HepG2 (cell line): ENCODE data around the gene PDZD2.

Experiments used
- CCAR2 ChIP-seq: fragments of 200-400 bp; formaldehyde crosslinking; optimal IDR thresholded peaks from 2 replicates; pipeline ENCODE3; 2018; ENCODE audit warnings: low read depth, mild to moderate bottlenecking, low read length, moderate library complexity
- CHD4 ChIP-seq: fragments of 200-600 bp; sonication (generic); IDR thresholded peaks from 2 replicates; pipeline ENCODE4 v1.7.0; 2017; ENCODE audit warnings: mild to moderate bottlenecking, low read length, borderline replicate concordance
- CREB1 ChIP-seq, 2 experiments: fragments of 450-650 bp in 1 of 2; IDR thresholded peaks; 2 replicates each; pipeline ENCODE4 v1.6.1; 2016 to 2017; ENCODE audit warnings: control low read depth in 1 of 2, mild to moderate bottlenecking in 1 of 2, missing compliant biosample characterization in 1 of 2, missing genetic modification characterization in 1 of 2
- CREM ChIP-seq, 2 experiments: sonication (generic) in 1 of 2; formaldehyde crosslinking in 1 of 2; IDR thresholded peaks; 2 replicates each; pipeline versions ENCODE4 v1.4.0 to v1.6.1; 2016 to 2020; ENCODE audit warnings: antibody characterized with exemption in 1 of 2, mild to moderate bottlenecking in 1 of 2, missing genetic modification reagents in 1 of 2
- MYC ChIP-seq: sonication (generic); formaldehyde crosslinking; IDR thresholded peaks from 2 replicates; pipeline ENCODE4 v1.9.0; 2021; ENCODE audit warnings: missing genetic modification reagents, borderline replicate concordance
- PCBP2 ChIP-seq: fragments of 200-400 bp; formaldehyde crosslinking; optimal IDR thresholded peaks from 2 replicates; pipeline ENCODE3; 2018; ENCODE audit warnings: low read length, low read depth; ENCODE audit not compliant: poor library complexity, severe bottlenecking
- SCMH1 ChIP-seq: sonication (generic); formaldehyde crosslinking; IDR thresholded peaks from 2 replicates; pipeline ENCODE4 v1.9.0; 2021; ENCODE audit warnings: missing genetic modification reagents, mild to moderate bottlenecking, borderline replicate concordance
- TCF12 ChIP-seq, 2 experiments: fragments of 450-650 bp in 1 of 2; sonication (generic) in 1 of 2; formaldehyde crosslinking in 1 of 2; IDR thresholded peaks; 2 replicates each; pipeline versions ENCODE4 v1.6.1 to v1.8.0; 2017 to 2022; ENCODE audit warnings: antibody characterized with exemption in 1 of 2, mild to moderate bottlenecking in 1 of 2, missing genetic modification reagents in 1 of 2, moderate library complexity in 1 of 2
- ZNF530 ChIP-seq: sonication (generic); formaldehyde crosslinking; IDR thresholded peaks from 2 replicates; pipeline ENCODE4 v1.5.0; 2020; ENCODE audit warnings: low read depth, mild to moderate bottlenecking, missing genetic modification reagents
- ZNF709 ChIP-seq: sonication (generic); formaldehyde crosslinking; IDR thresholded peaks from 2 replicates; pipeline ENCODE4 v1.5.0; 2020; ENCODE audit warnings: mild to moderate bottlenecking, missing genetic modification reagents
- TF ChIP-seq, protein P1 (sequence below): sonication (generic); formaldehyde crosslinking; IDR thresholded peaks from 2 replicates; pipeline ENCODE4 v1.9.0; 2021; ENCODE audit warnings: missing genetic modification reagents, borderline replicate concordance
- TF ChIP-seq, protein P2 (sequence below): sonication (generic); formaldehyde crosslinking; IDR thresholded peaks from 2 replicates; pipeline ENCODE4 v1.5.0; 2020; ENCODE audit warnings: missing genetic modification reagents
- TF ChIP-seq, protein P3 (sequence below), 2 experiments: IDR thresholded peaks; 2 replicates each; pipeline ENCODE4 v1.6.1; 2011 to 2012; ENCODE audit warnings: low read length in 2 of 2, borderline replicate concordance in 1 of 2, low read depth in 1 of 2, mild to moderate bottlenecking in 1 of 2, moderate library complexity in 1 of 2
- TF ChIP-seq, protein P4 (sequence below): sonication (generic); formaldehyde crosslinking; IDR thresholded peaks from 2 replicates; pipeline ENCODE4 v1.8.1; 2023; ENCODE audit warnings: mild to moderate bottlenecking, missing genetic modification reagents, borderline replicate concordance

DNA sequence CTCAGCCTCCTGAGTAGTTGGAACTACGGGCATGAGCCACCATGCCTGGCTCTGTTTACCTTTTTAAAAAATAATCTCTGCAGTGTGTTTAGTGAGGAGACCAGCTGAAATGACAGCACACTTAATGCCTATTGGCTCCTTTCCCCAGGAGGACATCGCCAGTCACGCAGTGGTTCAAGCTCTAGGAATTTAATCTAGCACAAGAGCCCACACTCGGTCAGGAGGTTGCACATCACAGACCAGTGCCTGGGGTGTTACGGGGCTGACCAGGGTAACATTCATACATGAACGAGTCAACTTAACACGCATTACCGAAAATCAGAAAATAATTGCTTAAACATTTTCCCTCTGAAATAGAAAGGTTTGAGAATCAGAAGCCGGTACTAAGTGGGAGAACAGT, 318.2 kb downstream of the PDZD2 start:
- TF ChIP-seq ZNF709 (CRISPR knock-in tag) (no peak), SCMH1 (no peak), ZNF530 (CRISPR knock-in tag) (no peak), MYC (CRISPR knock-in tag) (no peak), PCBP2 (no peak), CHD4 (no peak), CREB1 (IDR thresholded peaks at IDR 0.05) (no peak), CREB1 (CRISPR knock-in tag; IDR thresholded peaks at IDR 0.05) (no peak), CREM (IDR thresholded peaks at IDR 0.05) (no peak), CREM (CRISPR knock-in tag; IDR thresholded peaks at IDR 0.05) (no peak), CCAR2 (no peak), TCF12 (IDR thresholded peaks at IDR 0.05) (no peak), TCF12 (CRISPR knock-in tag; IDR thresholded peaks at IDR 0.05) (no peak)
- TF ChIP-seq, protein P1, sequence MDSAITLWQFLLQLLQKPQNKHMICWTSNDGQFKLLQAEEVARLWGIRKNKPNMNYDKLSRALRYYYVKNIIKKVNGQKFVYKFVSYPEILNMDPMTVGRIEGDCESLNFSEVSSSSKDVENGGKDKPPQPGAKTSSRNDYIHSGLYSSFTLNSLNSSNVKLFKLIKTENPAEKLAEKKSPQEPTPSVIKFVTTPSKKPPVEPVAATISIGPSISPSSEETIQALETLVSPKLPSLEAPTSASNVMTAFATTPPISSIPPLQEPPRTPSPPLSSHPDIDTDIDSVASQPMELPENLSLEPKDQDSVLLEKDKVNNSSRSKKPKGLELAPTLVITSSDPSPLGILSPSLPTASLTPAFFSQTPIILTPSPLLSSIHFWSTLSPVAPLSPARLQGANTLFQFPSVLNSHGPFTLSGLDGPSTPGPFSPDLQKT, result no peak
- TF ChIP-seq, protein P2, sequence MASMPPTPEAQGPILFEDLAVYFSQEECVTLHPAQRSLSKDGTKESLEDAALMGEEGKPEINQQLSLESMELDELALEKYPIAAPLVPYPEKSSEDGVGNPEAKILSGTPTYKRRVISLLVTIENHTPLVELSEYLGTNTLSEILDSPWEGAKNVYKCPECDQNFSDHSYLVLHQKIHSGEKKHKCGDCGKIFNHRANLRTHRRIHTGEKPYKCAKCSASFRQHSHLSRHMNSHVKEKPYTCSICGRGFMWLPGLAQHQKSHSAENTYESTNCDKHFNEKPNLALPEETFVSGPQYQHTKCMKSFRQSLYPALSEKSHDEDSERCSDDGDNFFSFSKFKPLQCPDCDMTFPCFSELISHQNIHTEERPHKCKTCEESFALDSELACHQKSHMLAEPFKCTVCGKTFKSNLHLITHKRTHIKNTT (CRISPR knock-in tag), result no peak
- TF ChIP-seq, protein P3, sequence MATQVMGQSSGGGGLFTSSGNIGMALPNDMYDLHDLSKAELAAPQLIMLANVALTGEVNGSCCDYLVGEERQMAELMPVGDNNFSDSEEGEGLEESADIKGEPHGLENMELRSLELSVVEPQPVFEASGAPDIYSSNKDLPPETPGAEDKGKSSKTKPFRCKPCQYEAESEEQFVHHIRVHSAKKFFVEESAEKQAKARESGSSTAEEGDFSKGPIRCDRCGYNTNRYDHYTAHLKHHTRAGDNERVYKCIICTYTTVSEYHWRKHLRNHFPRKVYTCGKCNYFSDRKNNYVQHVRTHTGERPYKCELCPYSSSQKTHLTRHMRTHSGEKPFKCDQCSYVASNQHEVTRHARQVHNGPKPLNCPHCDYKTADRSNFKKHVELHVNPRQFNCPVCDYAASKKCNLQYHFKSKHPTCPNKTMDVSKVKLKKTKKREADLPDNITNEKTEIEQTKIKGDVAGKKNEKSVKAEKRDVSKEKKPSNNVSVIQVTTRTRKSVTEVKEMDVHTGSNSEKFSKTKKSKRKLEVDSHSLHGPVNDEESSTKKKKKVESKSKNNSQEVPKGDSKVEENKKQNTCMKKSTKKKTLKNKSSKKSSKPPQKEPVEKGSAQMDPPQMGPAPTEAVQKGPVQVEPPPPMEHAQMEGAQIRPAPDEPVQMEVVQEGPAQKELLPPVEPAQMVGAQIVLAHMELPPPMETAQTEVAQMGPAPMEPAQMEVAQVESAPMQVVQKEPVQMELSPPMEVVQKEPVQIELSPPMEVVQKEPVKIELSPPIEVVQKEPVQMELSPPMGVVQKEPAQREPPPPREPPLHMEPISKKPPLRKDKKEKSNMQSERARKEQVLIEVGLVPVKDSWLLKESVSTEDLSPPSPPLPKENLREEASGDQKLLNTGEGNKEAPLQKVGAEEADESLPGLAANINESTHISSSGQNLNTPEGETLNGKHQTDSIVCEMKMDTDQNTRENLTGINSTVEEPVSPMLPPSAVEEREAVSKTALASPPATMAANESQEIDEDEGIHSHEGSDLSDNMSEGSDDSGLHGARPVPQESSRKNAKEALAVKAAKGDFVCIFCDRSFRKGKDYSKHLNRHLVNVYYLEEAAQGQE (IDR thresholded peaks at IDR 0.05; ENCODE audit: borderline replicate concordance in 1 of 2, low read depth in 1 of 2, low read length in 2 of 2), result no peak
- TF ChIP-seq, protein P4, sequence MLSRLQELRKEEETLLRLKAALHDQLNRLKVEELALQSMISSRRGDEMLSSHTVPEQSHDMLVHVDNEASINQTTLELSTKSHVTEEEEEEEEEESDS, result no peak
